Smooth muscle cell (in vitro differentiated cells): ENCODE data around the gene FHOD3. TPM values are rescaled to one million over a fixed set of nuclear protein-coding genes. Genes with fewer than 3 reads are reported as not detected.
"Not testable (repeated sequence)": the region's sequence is repeated elsewhere in the genome, so short reads cannot be mapped to it uniquely, and the experiment has no call there.

Experiments used
- DNase-seq: peaks from one replicate; lab custom pipeline; 2025; ENCODE audit not compliant: unreplicated experiment; lab: John Stamatoyannopoulos, UW
- H2AFZ ChIP-seq: fragments of 200-600 bp; sonication (generic); 2 replicates; pipeline ENCODE4 v1.6.0; 2016; ENCODE audit warnings: antibody characterized with exemption, low read depth, mild to moderate bottlenecking
- H3F3A ChIP-seq: fragments of 200-600 bp; sonication (generic); 2 replicates; pipeline ENCODE4 v1.6.0; 2017; ENCODE audit warnings: antibody characterized with exemption, low read depth
- H3K27ac ChIP-seq: fragments of 200-600 bp; sonication (generic); 2 replicates; pipeline ENCODE4 v1.5.1; 2016; ENCODE audit warnings: low read depth, mild to moderate bottlenecking
- H3K27me3 ChIP-seq: fragments of 200-600 bp; sonication (generic); 2 replicates; pipeline ENCODE4 v1.6.1; 2016; ENCODE audit warnings: low read depth, mild to moderate bottlenecking
- H3K36me3 ChIP-seq: fragments of 200-600 bp; sonication (generic); 2 replicates; pipeline ENCODE4 v1.5.1; 2016; ENCODE audit warnings: low read depth
- H3K4me1 ChIP-seq: fragments of 200-600 bp; sonication (generic); 2 replicates; pipeline ENCODE4 v1.5.1; 2016; ENCODE audit warnings: low read depth
- H3K4me2 ChIP-seq: fragments of 200-600 bp; sonication (generic); 2 replicates; pipeline ENCODE4 v1.6.0; 2016; ENCODE audit warnings: mild to moderate bottlenecking
- H3K4me3 ChIP-seq: fragments of 200-600 bp; sonication (generic); 2 replicates; pipeline ENCODE4 v1.5.1; 2016; ENCODE audit warnings: mild to moderate bottlenecking
- H3K79me2 ChIP-seq: fragments of 200-600 bp; sonication (generic); 2 replicates; pipeline ENCODE4 v1.6.0; 2016; ENCODE audit warnings: low read depth, mild to moderate bottlenecking
- H3K9ac ChIP-seq: fragments of 200-600 bp; sonication (generic); 2 replicates; pipeline ENCODE4 v1.6.0; 2016; ENCODE audit warnings: low read depth
- H3K9me3 ChIP-seq: fragments of 200-600 bp; sonication (generic); replicated peaks from 2 replicates; pipeline ENCODE4 v1.5.1; 2016; ENCODE audit warnings: low read depth
- H4K20me1 ChIP-seq: fragments of 200-600 bp; sonication (generic); 2 replicates; pipeline ENCODE4 v1.6.0; 2016; ENCODE audit warnings: low read depth
- CTCF ChIP-seq: fragments of 200-600 bp; sonication (generic); IDR thresholded peaks from 2 replicates; pipeline ENCODE4 v1.5.1; 2017; ENCODE audit warnings: borderline replicate concordance, mild to moderate bottlenecking, antibody characterized with exemption; ENCODE audit not compliant: insufficient read depth, poor library complexity, severe bottlenecking
- WGBS: methylation state at CpG from one replicate; pipeline ENCODE4 v1.1.7; 2016; ENCODE audit warnings: low lambda C conversion rate; 5-methylcytosine and 5-hydroxymethylcytosine counted together
- polyA plus RNA-seq: library from polyadenylated mRNA; unstranded; fragments of >200 nt; fragmentation: Nextera tagmentation; extraction: Ambion mirVana; gene quantifications from 2 replicates; pipeline ENCODE4 v1.2.1, GENCODE V29; 2016
- total RNA-seq: library from RNA; depleted of rRNA; stranded (reverse); fragments of >200 nt; gene quantifications from 2 replicates; pipeline ENCODE4 v1.2.3, GENCODE V29; 2014

The FHOD3 gene
- total and polyA plus RNA-seq, 2 experiments from 2014 or later: 6.3 to 19.4 TPM

- no peaks in the 10 kb centered on the region for H3K27me3 ChIP-seq
- H3K36me3 ChIP-seq: no peaks in the 10 kb centered on the region
- no peaks in the 10 kb centered on the region for H4K20me1 ChIP-seq
- no peaks in the 10 kb centered on the region for H3K4me1 ChIP-seq
- no peaks in the 10 kb centered on the region for H3K79me2 ChIP-seq
- no peak for DNase-seq
- no peak overlapping the region for H3K4me3 ChIP-seq
- H3K9ac ChIP-seq: no peak overlapping the region
- no peak overlapping the region for H3K27ac ChIP-seq
- H3K9me3 ChIP-seq: no peaks in the 10 kb centered on the region
- H2AFZ ChIP-seq: no peak overlapping the region
- H3F3A ChIP-seq: no peaks in the 10 kb centered on the region
- no peak for TF ChIP-seq CTCF
- WGBS: 96% methylated on average over 8 of the region's 8 CpGs
- H3K4me2 ChIP-seq: no peak overlapping the region
These were observed 249.4 kb downstream of the FHOD3 start for GRCh38 chr18:36546876-36547275.

GRCh38 chr18:36547544-36547943 lies 250.0 kb downstream of the FHOD3 start:
- no peak overlapping the region for H3K4me3 ChIP-seq
- no peak for TF ChIP-seq CTCF
- no peaks in the 10 kb centered on the region for H3K4me1 ChIP-seq
- H3K79me2 ChIP-seq: no peaks in the 10 kb centered on the region
- no peaks in the 10 kb centered on the region for H3F3A ChIP-seq
- H3K9ac ChIP-seq: no peak overlapping the region
- no peak for DNase-seq
- H3K36me3 ChIP-seq: no peaks in the 10 kb centered on the region
- no peak overlapping the region for H2AFZ ChIP-seq
- 92% methylated on average over 11 of the region's 11 CpGs for WGBS
- H3K9me3 ChIP-seq: no peaks in the 10 kb centered on the region
- H4K20me1 ChIP-seq: no peaks in the 10 kb centered on the region
- H3K4me2 ChIP-seq: no peak overlapping the region
- H3K27me3 ChIP-seq: no peaks in the 10 kb centered on the region
- no peak overlapping the region for H3K27ac ChIP-seq

- H3K79me2 ChIP-seq, H3K36me3 ChIP-seq, H3K4me2 ChIP-seq, DNase-seq, H3K27me3 ChIP-seq, H3K4me3 ChIP-seq, H3K9me3 ChIP-seq, H3K4me1 ChIP-seq, H3K27ac ChIP-seq, H3K9ac ChIP-seq, H3F3A ChIP-seq, H2AFZ ChIP-seq, H4K20me1 ChIP-seq: not testable (repeated sequence)
- WGBS: 100% methylated on average over 1 of the region's 1 CpG
These were observed 253.8 kb downstream of the FHOD3 start for GRCh38 chr18:36551274-36551673.

DNA sequence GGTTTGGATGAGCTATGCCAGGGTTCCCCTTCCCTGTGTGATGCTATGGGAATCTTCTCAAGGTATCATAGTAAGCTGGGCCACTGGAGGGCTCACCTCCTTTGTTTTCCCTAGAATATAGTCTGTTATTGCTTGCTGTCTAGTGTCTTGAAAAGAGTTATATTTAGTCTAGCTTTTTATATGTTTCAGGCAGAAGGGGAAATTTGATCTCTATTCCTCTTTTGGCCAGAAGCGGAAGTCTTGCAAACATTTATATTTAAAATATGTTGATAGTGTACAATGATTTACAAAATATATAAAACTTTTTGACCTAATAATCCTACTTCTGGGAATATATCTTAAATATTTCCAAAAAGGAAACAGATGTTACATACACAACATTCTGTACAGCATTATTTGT lies 260.7 kb downstream of the FHOD3 start:
- no peaks in the 10 kb centered on the region for H3K36me3 ChIP-seq
- no peaks in the 10 kb centered on the region for H3K9me3 ChIP-seq
- no peak overlapping the region for H3K4me2 ChIP-seq
- no peaks in the 10 kb centered on the region for H3F3A ChIP-seq
- WGBS: 100% methylated on average over 1 of the region's 1 CpG
- TF ChIP-seq CTCF: no peak
- no peak overlapping the region for H2AFZ ChIP-seq
- no peak overlapping the region for H3K27ac ChIP-seq
- H4K20me1 ChIP-seq: no peaks in the 10 kb centered on the region
- DNase-seq: no peak
- H3K9ac ChIP-seq: no peak overlapping the region
- no peaks in the 10 kb centered on the region for H3K4me1 ChIP-seq
- H3K4me3 ChIP-seq: no peak overlapping the region
- no peaks in the 10 kb centered on the region for H3K79me2 ChIP-seq
- H3K27me3 ChIP-seq: no peaks in the 10 kb centered on the region
